Measurements from ENCODE around the gene NYAP2. TPM values are rescaled to one million over a fixed set of nuclear protein-coding genes. Genes with fewer than 3 reads are reported as not detected.

NYAP2 gene
- total RNA-seq, 1 experiment from 2014 or later, result not detected

DNA sequence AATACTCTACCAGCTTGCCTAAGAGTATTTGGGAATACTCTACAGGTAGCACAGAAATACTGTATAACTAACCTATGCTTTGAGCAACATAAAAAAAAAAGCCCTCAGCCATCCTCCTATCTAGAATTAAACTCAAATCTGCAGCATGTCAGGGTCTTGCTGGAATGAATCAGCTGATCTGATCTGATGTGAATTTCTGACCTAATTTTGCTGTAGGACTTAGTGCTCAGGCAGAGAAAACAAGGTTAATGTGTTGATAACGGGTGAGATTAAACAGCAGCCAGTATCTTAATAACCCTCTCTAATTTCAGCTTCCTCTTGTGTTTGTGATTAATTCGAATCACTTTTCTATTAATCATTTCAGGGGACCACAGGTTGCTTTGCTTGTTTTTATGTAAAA lies 16.3 kb downstream of the NYAP2 start:
- H3K4me3 ChIP-seq, result no peak overlapping the region
- no peaks in the 10 kb centered on the region for H3K9me3 ChIP-seq
- H3K36me3 ChIP-seq, result no peaks in the 10 kb centered on the region
- no peak for DNase-seq
- H3K27me3 ChIP-seq, result peaks cover 7% of the 10 kb centered on the region

DNA sequence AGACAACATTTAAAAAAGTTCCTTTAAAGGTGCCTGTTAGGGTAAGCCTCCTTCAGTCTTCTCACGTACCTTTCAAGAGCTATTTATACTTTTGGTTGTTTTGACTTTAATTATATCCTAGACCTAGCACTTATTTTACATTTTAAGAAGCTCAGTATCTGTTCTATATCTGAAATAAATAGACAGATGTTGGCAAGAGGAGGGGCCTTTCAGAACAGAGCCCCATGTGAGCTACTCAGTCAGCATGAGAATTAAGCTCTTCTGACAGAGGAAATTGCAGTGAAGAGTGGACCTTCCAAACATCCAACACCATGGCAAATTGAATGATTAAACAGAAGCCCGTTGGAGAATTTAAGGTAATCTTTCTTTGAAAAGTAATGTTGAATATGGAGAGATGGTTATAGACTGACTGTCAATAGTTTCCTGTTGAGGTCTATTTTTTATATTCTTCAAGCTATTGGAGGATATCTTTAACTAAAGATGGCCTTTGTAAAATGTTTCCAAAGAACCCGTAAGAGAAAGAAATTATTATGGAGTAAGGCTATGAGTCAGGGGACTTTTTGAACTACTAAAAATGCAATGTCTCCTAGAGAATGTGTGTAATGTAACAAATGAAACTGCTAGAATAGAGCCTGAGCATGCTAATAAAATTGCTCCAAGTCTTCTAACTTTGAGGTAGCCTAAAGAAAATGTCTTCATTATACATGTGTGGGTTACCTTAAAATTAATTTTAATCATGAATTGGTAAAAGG lies 17.3 kb downstream of the NYAP2 start:
- no peak overlapping the region for H3K4me3 ChIP-seq
- peaks cover 7% of the 10 kb centered on the region for H3K27me3 ChIP-seq
- H3K9me3 ChIP-seq, result no peaks in the 10 kb centered on the region
- DNase-seq, result no peak
- H3K36me3 ChIP-seq, result no peaks in the 10 kb centered on the region

DNA sequence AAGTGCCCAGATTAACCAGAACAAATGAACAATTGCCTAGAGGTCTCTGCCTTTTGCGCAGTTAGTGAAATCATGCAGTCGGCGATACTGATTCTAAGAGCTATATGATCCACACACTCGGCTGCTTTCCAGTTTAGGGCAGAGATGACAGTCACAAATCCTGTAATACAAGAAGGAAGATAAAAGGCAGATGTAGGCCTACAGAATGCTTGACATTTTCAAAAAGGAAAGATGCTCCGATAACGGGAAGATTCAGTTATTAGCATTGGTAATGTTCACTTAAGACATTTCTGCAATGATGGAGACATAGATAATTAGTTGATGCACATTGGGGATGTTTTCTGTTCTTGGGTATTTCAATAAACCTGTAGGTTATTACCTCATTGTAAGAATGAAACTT lies 19.5 kb downstream of the NYAP2 start:
- no peaks in the 10 kb centered on the region for H3K9me3 ChIP-seq
- no peak for DNase-seq
- H3K4me3 ChIP-seq, result no peak overlapping the region
- peaks cover 3% of the 10 kb centered on the region; the same call in 1 of the 2 replicates for H3K27me3 ChIP-seq
- no peaks in the 10 kb centered on the region for H3K36me3 ChIP-seq

DNA sequence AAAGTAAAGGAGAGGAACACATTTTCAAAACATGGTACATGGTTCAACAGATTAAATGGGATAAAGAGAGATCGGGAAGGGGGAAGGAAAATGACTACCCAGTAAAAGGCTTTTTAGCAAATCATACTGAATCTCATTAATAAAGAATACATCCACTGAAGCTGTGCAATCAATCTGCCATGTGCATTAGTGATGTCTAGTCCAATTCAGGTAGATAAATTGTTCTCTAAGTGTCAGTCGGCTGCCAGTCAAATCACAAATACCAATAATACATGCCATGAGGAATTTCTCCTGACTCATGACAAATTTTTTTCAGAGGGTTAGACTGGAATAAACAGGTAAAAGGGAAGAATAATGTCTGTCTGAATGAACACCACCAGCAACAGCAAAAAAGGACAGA lies 22.6 kb downstream of the NYAP2 start:
- no peaks in the 10 kb centered on the region for H3K36me3 ChIP-seq
- DNase-seq, result no peak
- 0 out of 2 replicates have a peak, but pooled peaks cover under 1% of the 10 kb centered on the region for H3K27me3 ChIP-seq
- H3K4me3 ChIP-seq, result no peak overlapping the region
- no peaks in the 10 kb centered on the region for H3K9me3 ChIP-seq

DNA sequence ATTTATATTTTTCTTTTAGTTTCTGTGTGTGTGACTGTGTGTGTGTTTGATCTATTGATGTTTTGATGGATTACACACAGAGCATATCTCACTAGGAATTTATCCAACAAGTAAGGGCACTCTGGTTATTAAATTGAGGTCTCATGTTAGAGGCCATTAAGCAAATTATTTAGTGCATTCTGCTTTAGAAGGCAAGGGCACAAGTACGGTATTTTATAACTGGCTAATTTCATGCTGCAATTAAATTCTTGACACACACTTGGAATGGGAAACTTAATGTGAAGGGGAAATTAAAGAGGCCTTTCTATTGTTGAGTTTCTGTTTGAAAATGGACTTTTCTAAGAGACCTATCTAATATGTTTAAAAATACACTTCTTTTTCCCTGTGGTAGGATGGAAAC lies 25.8 kb downstream of the NYAP2 start:
- H3K4me3 ChIP-seq, result no peak overlapping the region
- no peak for DNase-seq
- H3K36me3 ChIP-seq, result no peaks in the 10 kb centered on the region
- no peaks in the 10 kb centered on the region; the same call in 1 of the 2 replicates for H3K27me3 ChIP-seq
- H3K9me3 ChIP-seq, result no peaks in the 10 kb centered on the region

DNA sequence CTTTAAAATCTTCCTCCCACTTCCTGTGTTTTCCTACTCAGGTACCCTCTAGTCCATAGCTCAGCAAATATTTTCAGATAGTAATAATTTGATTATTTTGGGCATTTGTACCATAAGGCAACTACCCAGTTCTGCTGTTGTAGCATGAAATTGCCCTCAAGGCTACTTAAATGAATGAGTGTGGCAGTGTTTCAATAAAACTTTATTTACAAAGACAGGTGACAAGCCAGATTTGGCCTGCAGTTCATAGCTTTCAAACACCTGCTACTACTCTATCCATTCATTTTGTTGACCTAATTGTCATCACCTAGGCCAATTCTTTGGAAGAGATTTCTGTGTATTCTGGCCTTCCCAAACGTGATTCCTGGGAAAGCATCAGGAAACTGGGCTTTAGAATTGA lies 28.9 kb downstream of the NYAP2 start:
- no peak for DNase-seq
- no peaks in the 10 kb centered on the region for H3K9me3 ChIP-seq
- H3K36me3 ChIP-seq, result no peaks in the 10 kb centered on the region
- H3K4me3 ChIP-seq, result no peak overlapping the region
- H3K27me3 ChIP-seq, result no peaks in the 10 kb centered on the region; the same call in 1 of the 2 replicates

DNA sequence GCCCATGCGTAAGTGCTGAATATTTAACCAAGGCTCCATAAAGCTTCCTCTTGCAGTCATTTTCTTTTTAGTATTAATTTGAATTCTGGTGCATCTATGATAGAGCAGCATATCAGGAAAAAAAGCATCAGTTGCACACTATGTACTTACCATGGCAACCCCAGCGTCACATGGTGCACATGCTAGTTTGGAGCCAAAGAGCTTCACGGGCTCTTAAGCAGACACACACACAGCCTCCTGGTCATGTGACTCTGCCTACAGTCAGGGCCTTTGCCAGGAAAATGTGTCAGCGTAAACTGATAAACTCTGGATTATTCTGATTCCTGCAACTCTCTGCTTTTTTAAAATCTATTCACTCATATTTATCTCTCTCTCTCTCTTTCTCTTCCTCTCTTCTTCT lies 30.2 kb downstream of the NYAP2 start:
- no peaks in the 10 kb centered on the region; the same call in 1 of the 2 replicates for H3K27me3 ChIP-seq
- H3K4me3 ChIP-seq, result no peak overlapping the region
- H3K9me3 ChIP-seq, result no peaks in the 10 kb centered on the region
- DNase-seq, result no peak
- no peaks in the 10 kb centered on the region for H3K36me3 ChIP-seq

DNA sequence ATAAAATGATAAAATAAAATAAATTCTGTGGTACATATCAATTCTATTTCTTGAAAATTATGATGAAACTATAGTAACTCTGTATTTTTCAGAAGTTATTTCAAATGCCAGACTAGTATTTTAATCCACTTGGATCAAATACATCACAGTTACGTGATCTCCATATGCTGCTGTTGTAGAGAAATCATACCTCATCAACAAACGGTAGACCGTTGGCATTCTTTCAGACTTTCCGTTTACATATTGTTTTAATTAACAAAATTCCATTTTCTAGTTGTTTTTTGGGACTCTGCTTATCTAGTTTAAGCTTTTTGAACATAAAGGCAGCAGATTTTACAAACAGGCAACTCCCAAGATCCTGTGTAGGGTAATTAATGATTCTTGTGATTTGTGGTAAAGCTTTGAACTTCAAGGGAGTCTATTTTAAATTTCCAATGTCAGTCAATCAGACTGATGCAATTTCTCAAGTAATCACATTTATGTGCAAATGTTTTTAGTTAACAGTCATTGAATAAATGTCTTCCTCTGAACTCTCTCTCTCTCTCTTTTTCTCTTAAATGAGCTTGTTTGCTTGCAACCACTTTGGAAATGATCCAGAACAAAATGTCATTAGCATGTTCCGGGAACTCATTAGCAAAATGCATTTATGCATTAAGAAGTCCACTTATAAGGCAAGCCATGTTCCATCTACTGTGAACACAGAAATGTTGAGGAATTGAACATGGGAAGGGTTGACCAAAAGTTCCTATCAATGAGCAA lies 31.8 kb downstream of the NYAP2 start:
- no peaks in the 10 kb centered on the region for H3K36me3 ChIP-seq
- no peaks in the 10 kb centered on the region for H3K9me3 ChIP-seq
- H3K27me3 ChIP-seq, result no peaks in the 10 kb centered on the region; the same call in 1 of the 2 replicates
- H3K4me3 ChIP-seq, result no peak overlapping the region
- DNase-seq, result no peak

DNA sequence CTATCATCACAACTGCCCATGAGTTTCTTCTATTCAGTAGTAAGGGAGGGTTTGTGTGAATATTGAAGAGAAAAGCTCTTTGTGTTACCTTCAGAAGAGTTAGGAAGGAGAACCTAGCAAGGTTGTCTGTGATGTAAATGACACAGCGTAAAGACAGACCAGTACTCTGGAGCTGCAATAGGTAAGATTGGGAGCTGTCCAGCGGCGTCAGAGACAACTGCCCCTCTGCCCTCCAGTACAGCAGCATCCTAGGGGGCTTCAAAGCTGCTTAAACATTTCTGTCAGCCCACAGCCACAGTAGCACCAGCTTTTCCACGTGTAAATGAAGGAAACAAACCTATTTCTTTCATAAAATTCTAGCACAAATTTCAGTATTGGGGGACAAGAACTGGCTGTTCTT lies 34.5 kb downstream of the NYAP2 start:
- H3K27me3 ChIP-seq, result no peaks in the 10 kb centered on the region
- DNase-seq, result no peak
- H3K9me3 ChIP-seq, result no peaks in the 10 kb centered on the region
- H3K4me3 ChIP-seq, result no peak overlapping the region
- H3K36me3 ChIP-seq, result no peaks in the 10 kb centered on the region

DNA sequence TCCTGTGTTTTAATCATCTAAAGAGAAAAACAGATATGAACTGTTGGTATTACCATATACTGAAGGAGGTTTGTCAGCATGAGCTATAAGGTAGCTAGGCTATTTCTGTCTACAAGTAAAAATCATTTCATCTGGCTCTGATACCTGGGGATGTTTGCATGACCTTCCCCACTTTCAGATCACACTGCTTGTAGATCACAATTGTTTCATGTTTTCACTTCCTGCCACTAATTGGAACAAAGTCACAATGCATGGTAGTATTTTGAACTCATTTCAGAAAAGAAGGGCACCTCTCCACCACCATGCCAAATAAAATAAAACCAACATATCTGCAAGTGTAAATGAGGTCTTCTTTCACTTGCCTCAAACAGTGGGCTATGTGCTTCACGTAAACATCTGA lies 37.8 kb downstream of the NYAP2 start:
- H3K36me3 ChIP-seq, result no peaks in the 10 kb centered on the region
- no peaks in the 10 kb centered on the region for H3K9me3 ChIP-seq
- no peak overlapping the region for H3K4me3 ChIP-seq
- 0 out of 2 replicates have a peak, but pooled peaks cover 2% of the 10 kb centered on the region for H3K27me3 ChIP-seq
- DNase-seq, result no peak

DNA sequence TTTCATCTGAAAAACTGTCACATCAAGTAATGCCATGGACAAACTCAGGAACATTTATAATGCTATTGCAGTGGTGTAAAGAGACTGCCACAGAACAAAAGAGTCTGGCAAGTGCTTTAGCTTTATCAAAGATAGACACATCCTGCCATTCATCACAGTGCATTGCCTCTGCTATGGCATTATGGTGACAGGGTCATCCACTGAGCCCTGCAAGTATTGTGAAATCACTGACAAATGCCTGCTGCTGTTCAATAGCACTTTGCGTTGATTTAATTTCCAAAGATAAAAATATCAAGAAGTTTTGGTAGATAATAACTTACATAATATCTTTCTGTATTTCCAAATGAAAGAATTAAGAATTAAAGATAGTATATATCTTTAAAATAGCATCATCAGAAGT lies 38.7 kb downstream of the NYAP2 start:
- 0 out of 2 replicates have a peak, but pooled peaks cover 2% of the 10 kb centered on the region for H3K27me3 ChIP-seq
- no peak overlapping the region for H3K4me3 ChIP-seq
- no peak for DNase-seq
- H3K36me3 ChIP-seq, result no peaks in the 10 kb centered on the region
- H3K9me3 ChIP-seq, result no peaks in the 10 kb centered on the region

DNA sequence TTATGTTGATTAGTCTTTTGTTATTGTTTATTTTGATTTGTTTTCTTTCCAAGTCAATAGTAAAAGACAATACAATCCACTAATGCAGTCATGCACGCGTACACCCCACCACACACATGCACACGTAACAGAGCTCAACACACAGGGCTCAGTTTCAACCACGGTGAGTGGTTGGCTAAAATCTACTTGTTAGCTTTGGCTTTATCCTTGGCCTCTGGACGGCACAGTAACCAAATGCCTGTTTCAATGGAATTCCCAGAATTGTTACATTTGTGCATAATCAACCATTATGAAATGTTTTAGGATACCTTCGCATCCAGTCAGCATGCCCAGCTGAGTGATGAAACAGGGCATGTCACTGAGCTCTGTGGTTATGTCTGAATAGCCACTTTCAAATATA lies 53.2 kb downstream of the NYAP2 start:
- Histone ChIP-seq H3K27me3 (peaks cover 2% of the 10 kb centered on the region; the same call in 1 of the 2 replicates), H3K4me3 (no peak overlapping the region), H3K36me3 (no peaks in the 10 kb centered on the region), H3K9me3 (no peaks in the 10 kb centered on the region)
- peak; percentile 34 for DNase-seq

DNA sequence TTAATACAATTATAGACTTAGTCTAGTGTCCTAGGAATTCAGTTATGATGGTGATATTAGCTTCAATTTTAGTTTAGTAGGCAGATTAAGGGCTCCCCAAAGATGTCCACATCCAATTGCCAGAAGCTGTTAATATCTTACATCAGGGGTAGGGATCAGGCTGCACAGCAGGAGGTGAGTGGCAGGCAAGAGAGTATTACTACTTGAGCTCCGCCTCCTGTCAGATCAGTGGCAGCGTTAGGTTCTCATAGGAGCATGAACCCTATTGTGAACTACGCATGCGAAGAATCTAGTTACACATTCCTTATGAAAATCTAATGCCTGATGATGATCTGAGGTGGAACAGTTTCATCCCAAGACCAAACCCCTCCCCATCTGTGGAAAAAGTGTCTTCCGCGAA lies 54.9 kb downstream of the NYAP2 start:
- no peaks in the 10 kb centered on the region for H3K27me3 ChIP-seq
- H3K9me3 ChIP-seq, result no peaks in the 10 kb centered on the region
- no peak overlapping the region for H3K4me3 ChIP-seq
- DNase-seq, result no peak
- no peaks in the 10 kb centered on the region for H3K36me3 ChIP-seq

DNA sequence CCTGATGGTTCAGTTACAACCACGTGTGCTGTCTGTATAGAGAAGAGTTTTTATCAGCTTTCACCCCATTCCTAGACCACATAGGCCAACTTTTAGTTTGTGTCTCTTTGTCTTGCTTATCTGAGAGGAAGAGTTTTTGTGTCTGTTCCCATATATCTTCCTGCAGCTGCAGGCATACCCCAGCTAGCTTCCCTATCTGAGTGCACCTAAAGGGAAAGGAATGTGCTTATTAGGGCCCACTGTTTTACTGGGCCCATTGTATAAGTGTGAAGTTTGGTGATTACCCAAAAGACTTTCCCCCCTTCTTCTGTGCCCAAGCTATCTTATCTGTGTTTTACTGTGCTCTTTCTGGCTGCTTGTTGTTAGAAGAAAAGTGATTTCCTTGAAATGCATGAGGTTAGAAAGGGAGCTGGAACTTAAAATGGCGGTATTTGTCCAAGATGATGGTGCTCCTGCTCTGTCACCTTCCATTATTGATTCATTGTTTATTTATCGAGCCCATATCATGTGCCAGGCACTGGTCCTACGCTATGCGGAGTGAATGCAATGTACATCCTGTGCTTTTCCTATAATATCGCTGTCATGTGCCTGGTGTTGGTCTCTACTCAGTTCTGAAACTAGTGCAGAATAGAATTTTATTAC lies 57.2 kb downstream of the NYAP2 start:
- no peaks in the 10 kb centered on the region for H3K27me3 ChIP-seq
- DNase-seq, result no peak
- no peaks in the 10 kb centered on the region for H3K9me3 ChIP-seq
- H3K4me3 ChIP-seq, result no peak overlapping the region
- H3K36me3 ChIP-seq, result no peaks in the 10 kb centered on the region

DNA sequence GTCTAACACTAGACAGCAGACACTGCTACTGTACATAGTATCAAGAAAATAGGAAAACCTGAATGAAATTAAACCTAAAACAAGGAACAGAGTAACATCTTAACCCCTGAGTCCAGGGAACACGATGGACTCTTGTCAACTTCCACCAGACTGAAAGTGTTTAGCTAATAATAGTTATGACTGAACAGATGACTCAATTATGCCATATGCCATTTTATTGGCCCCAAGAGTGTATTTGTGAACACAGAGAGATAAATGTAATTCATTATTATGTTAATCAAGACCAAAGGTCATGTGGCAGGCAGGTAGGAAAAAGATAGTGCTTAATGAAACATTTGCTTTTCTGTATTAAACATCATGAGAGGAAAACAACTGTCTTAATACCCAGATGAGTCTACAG lies 58.0 kb downstream of the NYAP2 start:
- Histone ChIP-seq H3K9me3 (no peaks in the 10 kb centered on the region), H3K27me3 (no peaks in the 10 kb centered on the region), H3K36me3 (no peaks in the 10 kb centered on the region), H3K4me3 (no peak overlapping the region)
- no peak for DNase-seq

DNA sequence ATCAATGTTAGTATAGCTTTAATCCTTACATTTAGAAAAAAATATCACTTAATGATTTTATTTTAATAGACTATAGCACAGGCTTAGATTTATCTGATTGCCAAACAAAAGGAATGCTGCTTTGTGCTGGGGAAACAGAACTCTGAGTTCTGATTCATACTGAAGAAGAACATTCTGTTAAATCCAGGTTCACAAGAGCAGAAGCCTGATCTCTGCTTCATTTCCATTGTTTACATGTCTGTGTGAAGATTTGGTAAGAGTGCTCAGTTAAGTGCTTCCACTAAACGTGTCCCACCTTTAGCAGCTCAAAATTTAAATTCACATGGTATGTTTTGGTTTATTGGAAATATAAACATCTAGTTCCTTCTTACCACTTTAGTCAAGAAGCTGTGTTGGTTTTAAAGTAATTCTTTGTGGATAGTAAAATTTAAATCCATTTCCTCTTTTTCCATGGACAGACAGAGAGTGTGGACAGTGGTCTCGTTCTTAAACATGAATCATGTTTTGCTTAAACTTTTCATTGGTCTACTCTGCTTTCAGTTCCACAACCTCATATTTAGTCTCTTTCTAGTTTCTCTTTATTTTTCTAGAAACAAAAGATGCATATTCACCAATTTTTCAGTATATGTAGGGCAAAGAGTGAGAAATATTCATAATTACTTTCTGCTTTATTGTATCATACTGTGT lies 59.1 kb downstream of the NYAP2 start:
- no peak for DNase-seq
- Histone ChIP-seq H3K27me3 (no peaks in the 10 kb centered on the region), H3K9me3 (no peaks in the 10 kb centered on the region), H3K4me3 (no peak overlapping the region), H3K36me3 (no peaks in the 10 kb centered on the region)

DNA sequence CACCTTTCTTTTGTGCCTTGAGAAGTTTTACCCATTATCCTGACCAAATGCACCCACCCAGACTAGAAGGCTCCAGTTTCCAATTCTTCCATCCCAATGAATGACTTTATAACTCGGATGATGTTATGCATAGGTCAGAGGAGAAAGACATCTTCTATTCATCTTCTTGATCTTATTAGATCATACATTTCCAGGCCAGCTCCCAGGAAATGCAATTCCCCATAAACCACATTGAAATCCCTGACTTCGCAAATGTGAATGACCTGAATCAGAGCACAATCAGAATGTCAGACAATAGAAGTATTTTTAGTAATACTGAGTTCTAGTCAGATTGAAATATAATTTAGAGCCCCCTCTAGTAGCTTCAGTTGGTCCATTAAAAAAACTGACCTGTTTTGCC lies 62.9 kb downstream of the NYAP2 start:
- no peak for DNase-seq
- Histone ChIP-seq H3K27me3 (no peaks in the 10 kb centered on the region), H3K9me3 (no peaks in the 10 kb centered on the region)

More for the DNA sequence above, 62.9 kb downstream of the NYAP2 start:
- Histone ChIP-seq H3K36me3 (no peaks in the 10 kb centered on the region), H3K4me3 (no peak overlapping the region)
